Ishikawa (cell line): ENCODE data around the gene DAB2IP.

ENCODE experiments used
- CEBPB ChIP-seq: IDR thresholded peaks from 2 replicates; pipeline ENCODE4 v1.6.1; 2012
- CREB1 ChIP-seq: IDR thresholded peaks from 2 replicates; pipeline ENCODE4 v1.6.1; 2012; ENCODE audit warnings: low read depth
- EGR1 ChIP-seq: IDR thresholded peaks from 2 replicates; pipeline ENCODE4 v1.6.1; 2012
- EP300 ChIP-seq: IDR thresholded peaks from 2 replicates; pipeline ENCODE4 v1.6.1; 2012; ENCODE audit warnings: borderline replicate concordance
- FOXM1 ChIP-seq: IDR thresholded peaks from 2 replicates; pipeline ENCODE4 v1.6.1; 2012; ENCODE audit warnings: low read depth, borderline replicate concordance
- MAX ChIP-seq: IDR thresholded peaks from 2 replicates; pipeline ENCODE4 v1.6.1; 2012
- NFIC ChIP-seq: IDR thresholded peaks from 2 replicates; pipeline ENCODE4 v1.6.1; 2012
- RAD21 ChIP-seq: IDR thresholded peaks from 2 replicates; pipeline ENCODE4 v1.6.1; 2012; ENCODE audit warnings: low read depth
- REST ChIP-seq: IDR thresholded peaks from 2 replicates; pipeline ENCODE4 v1.6.1; 2012; ENCODE audit warnings: low read depth, mild to moderate bottlenecking
- TAF1 ChIP-seq: IDR thresholded peaks from 2 replicates; pipeline ENCODE4 v1.6.1; 2012; ENCODE audit warnings: low read depth, mild to moderate bottlenecking
- TCF12 ChIP-seq: IDR thresholded peaks from 2 replicates; pipeline ENCODE4 v1.6.1; 2012; ENCODE audit warnings: low read depth
- TEAD4 ChIP-seq: IDR thresholded peaks from 2 replicates; pipeline ENCODE4 v1.6.1; 2012
- USF1 ChIP-seq: IDR thresholded peaks from 2 replicates; pipeline ENCODE4 v1.6.1; 2012
- YY1 ChIP-seq: IDR thresholded peaks from 2 replicates; pipeline ENCODE4 v1.6.1; 2012; ENCODE audit warnings: low read depth
- ZBTB7A ChIP-seq: IDR thresholded peaks from 2 replicates; pipeline ENCODE4 v1.6.1; 2012; ENCODE audit warnings: low read depth

Gene DAB2IP

GRCh38 chr9:121815546-121816448, 164.4 kb downstream of the DAB2IP start:
- no peak for TF ChIP-seq TAF1
- TF ChIP-seq NFIC: no peak
- TF ChIP-seq TCF12: no peak
- TF ChIP-seq CEBPB: no peak
- no peak for TF ChIP-seq ZBTB7A
- no peak for TF ChIP-seq FOXM1
- no peak for TF ChIP-seq USF1
- TF ChIP-seq MAX: no peak
- TF ChIP-seq REST: no peak
- TF ChIP-seq EGR1: no peak
- TF ChIP-seq TEAD4: no peak
- TF ChIP-seq EP300: no peak

- TF ChIP-seq RAD21 (no peak), EGR1 (no peak), TEAD4 (no peak), TAF1 (no peak), TCF12 (no peak), ZBTB7A (no peak), USF1 (no peak), CREB1 (no peak), NFIC (no peak), CEBPB (no peak)
Measured at GRCh38 chr9:121816449-121816817, 165.0 kb downstream of the DAB2IP start.

- TF ChIP-seq FOXM1 (no peak), EP300 (no peak)
Measured at GRCh38 chr9:121816845-121817450, 165.5 kb downstream of the DAB2IP start.

GRCh38 chr9:121817476-121817875, 166.0 kb downstream of the DAB2IP start:
- TF ChIP-seq YY1 (no peak), MAX (no peak), NFIC (no peak), EGR1 (no peak), CREB1 (no peak), FOXM1 (no peak)

- TF ChIP-seq FOXM1: no peak
- TF ChIP-seq EP300: no peak
- TF ChIP-seq ZBTB7A: no peak
- TF ChIP-seq REST: no peak
- no peak for TF ChIP-seq CEBPB
- no peak for TF ChIP-seq EGR1
- no peak for TF ChIP-seq MAX
- no peak for TF ChIP-seq YY1
- no peak for TF ChIP-seq TCF12
- TF ChIP-seq USF1: no peak
- no peak for TF ChIP-seq NFIC
- TF ChIP-seq RAD21: no peak
Measured at GRCh38 chr9:121818016-121818661, 166.7 kb downstream of the DAB2IP start.
